ENCODE data around the gene DRC7.

Gene DRC7

GRCh38 chr16:57694231-57694724, 328 bp upstream of the DRC7 start:
- no peak for TF ChIP-seq SIN3A (IDR thresholded peaks at IDR 0.05; ENCODE audit: borderline replicate concordance, insufficient read depth, low read length)
- TF ChIP-seq FOXP2 (optimal IDR thresholded peaks at IDR 0.05; ENCODE audit: borderline replicate concordance, extremely low read depth, extremely low read length, insufficient read depth), result no peak
- no peak for TF ChIP-seq TAF1 (IDR thresholded peaks at IDR 0.05; ENCODE audit: borderline replicate concordance, insufficient read depth, low read length)
- no peak for TF ChIP-seq POLR2AphosphoS5 (IDR thresholded peaks at IDR 0.05; ENCODE audit: low read depth, low read length)
- TF ChIP-seq REST (IDR thresholded peaks at IDR 0.05; ENCODE audit: insufficient read depth in 1 of 2, low read depth in 2 of 2, low read length in 2 of 2), result no peak

GRCh38 chr16:57695680-57696069, 1.1 kb downstream of the DRC7 start:
- TF ChIP-seq REST (IDR thresholded peaks at IDR 0.05; ENCODE audit: insufficient read depth in 1 of 2, low read depth in 2 of 2, low read length in 2 of 2), result no peak
- TF ChIP-seq SIN3A (IDR thresholded peaks at IDR 0.05; ENCODE audit: borderline replicate concordance, insufficient read depth, low read length), result no peak
- TF ChIP-seq POLR2AphosphoS5 (IDR thresholded peaks at IDR 0.05; ENCODE audit: low read depth, low read length), result no peak
- no peak for TF ChIP-seq FOXP2 (optimal IDR thresholded peaks at IDR 0.05; ENCODE audit: borderline replicate concordance, extremely low read depth, extremely low read length, insufficient read depth)
- TF ChIP-seq TAF1 (IDR thresholded peaks at IDR 0.05; ENCODE audit: borderline replicate concordance, insufficient read depth, low read length), result no peak

GRCh38 chr16:57696240-57696639, 1.6 kb downstream of the DRC7 start:
- TF ChIP-seq TAF1 (IDR thresholded peaks at IDR 0.05; ENCODE audit: borderline replicate concordance, insufficient read depth, low read length) (no peak), SIN3A (IDR thresholded peaks at IDR 0.05; ENCODE audit: borderline replicate concordance, insufficient read depth, low read length) (no peak), POLR2AphosphoS5 (IDR thresholded peaks at IDR 0.05; ENCODE audit: low read depth, low read length) (no peak), REST (IDR thresholded peaks at IDR 0.05; ENCODE audit: insufficient read depth in 1 of 2, low read depth in 2 of 2, low read length in 2 of 2) (no peak), FOXP2 (optimal IDR thresholded peaks at IDR 0.05; ENCODE audit: borderline replicate concordance, extremely low read depth, extremely low read length, insufficient read depth) (no peak)

GRCh38 chr16:57697896-57698537, 3.4 kb downstream of the DRC7 start:
- TF ChIP-seq FOXP2 (optimal IDR thresholded peaks at IDR 0.05; ENCODE audit: borderline replicate concordance, extremely low read depth, extremely low read length, insufficient read depth) (no peak), POLR2AphosphoS5 (IDR thresholded peaks at IDR 0.05; ENCODE audit: low read depth, low read length) (no peak), REST (IDR thresholded peaks at IDR 0.05; ENCODE audit: insufficient read depth in 1 of 2, low read depth in 2 of 2, low read length in 2 of 2) (no peak), TAF1 (IDR thresholded peaks at IDR 0.05; ENCODE audit: borderline replicate concordance, insufficient read depth, low read length) (no peak), SIN3A (IDR thresholded peaks at IDR 0.05; ENCODE audit: borderline replicate concordance, insufficient read depth, low read length) (no peak)
